Stomach (tissue), 4 donors: ENCODE measurements around the gene WNK2.

Source experiments
- POLR2A ChIP-seq, 4 donors: fragments of 450-650 bp; IDR thresholded peaks; one replicate each; pipeline ENCODE4 v1.6.1; 2016; ENCODE audit warnings: antibody characterized with exemption in 4 of 4, control low read depth in 2 of 4, mild to moderate bottlenecking in 1 of 4, moderate library complexity in 1 of 4
- POLR2AphosphoS5 ChIP-seq, 3 donors: sonication (generic); formaldehyde crosslinking; IDR thresholded peaks; one replicate each; pipeline ENCODE4 v1.6.1; 2016; ENCODE audit warnings: antibody characterized with exemption in 3 of 3
- TF ChIP-seq, protein P1 (sequence below), 7 experiments: fragments of 450-650 bp in 4 of 7; fragments of 200-600 bp in 3 of 7; sonication (generic) in 3 of 7; IDR thresholded peaks; one replicate each; pipeline ENCODE4 v1.5.1; 2016 to 2019; ENCODE audit warnings: antibody characterized with exemption in 7 of 7, control low read depth in 2 of 7, mild to moderate bottlenecking in 1 of 7

- TF ChIP-seq, protein P1, sequence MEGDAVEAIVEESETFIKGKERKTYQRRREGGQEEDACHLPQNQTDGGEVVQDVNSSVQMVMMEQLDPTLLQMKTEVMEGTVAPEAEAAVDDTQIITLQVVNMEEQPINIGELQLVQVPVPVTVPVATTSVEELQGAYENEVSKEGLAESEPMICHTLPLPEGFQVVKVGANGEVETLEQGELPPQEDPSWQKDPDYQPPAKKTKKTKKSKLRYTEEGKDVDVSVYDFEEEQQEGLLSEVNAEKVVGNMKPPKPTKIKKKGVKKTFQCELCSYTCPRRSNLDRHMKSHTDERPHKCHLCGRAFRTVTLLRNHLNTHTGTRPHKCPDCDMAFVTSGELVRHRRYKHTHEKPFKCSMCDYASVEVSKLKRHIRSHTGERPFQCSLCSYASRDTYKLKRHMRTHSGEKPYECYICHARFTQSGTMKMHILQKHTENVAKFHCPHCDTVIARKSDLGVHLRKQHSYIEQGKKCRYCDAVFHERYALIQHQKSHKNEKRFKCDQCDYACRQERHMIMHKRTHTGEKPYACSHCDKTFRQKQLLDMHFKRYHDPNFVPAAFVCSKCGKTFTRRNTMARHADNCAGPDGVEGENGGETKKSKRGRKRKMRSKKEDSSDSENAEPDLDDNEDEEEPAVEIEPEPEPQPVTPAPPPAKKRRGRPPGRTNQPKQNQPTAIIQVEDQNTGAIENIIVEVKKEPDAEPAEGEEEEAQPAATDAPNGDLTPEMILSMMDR (IDR thresholded peaks at IDR 0.05), result no peak
- no peak for TF ChIP-seq POLR2A (IDR thresholded peaks at IDR 0.05)
- TF ChIP-seq POLR2AphosphoS5 (IDR thresholded peaks at IDR 0.05), result no peak
Observed at GRCh38 chr9:93257808-93258331, 73.9 kb downstream of the WNK2 start.
